ENCODE data around the gene HDLBP. TPM values are rescaled to one million over a fixed set of nuclear protein-coding genes. Genes with fewer than 3 reads are reported as not detected.

The HDLBP gene
- total and polyA plus RNA-seq, 3 donors from 2014 or later: 600 to 790 (median 648) TPM

DNA sequence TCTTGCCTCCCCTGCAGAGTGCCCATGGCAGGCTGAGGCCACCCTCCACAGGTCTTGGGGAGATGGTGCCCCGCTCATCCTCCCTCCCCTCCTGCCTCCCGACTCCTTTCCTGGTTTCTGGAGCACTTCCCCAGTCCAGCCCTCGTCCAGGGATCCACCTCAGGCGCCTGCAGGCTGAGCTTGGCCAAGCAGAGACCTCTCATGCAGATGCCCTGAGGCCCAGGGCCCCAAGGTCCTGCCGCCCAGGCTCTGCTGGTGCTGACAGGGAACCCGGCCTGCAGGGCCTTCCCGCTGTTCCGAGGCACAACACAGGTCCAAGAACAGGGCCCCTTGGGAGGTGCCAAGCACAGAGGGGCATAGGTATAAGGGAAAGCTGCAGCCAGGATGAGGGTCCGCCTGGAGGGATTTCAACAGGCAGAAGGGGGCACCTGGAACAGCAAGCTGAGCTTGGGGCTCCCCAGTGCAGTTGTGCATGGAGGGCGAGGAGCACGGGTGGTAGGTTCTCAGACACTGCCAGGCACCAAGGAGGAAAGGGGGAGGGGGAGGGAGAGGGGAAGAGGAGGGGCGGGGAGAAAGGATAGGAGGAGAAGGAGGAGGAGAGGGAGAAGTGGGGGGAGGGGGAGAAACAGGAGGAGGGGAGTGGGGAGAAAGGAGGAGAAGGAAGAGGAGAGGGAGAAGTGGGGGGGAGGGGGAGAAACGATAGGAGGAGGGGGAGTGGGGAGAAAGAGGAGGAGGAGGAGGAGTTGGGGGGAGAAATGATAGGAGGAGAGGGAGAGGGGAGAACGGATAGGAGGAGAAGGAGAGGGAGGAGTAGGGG is 128.2 kb downstream of the HDLBP start:
- Histone ChIP-seq H3K9me3 (no peaks in the 10 kb centered on the region), H3K4me3 (no peak overlapping the region), H3K4me1 (no peaks in the 10 kb centered on the region), H3K36me3 (ENCODE audit: low read depth, missing control alignments) (no peaks in the 10 kb centered on the region), H3K27ac (no peak overlapping the region), H3K27me3 (no peaks in the 10 kb centered on the region)
- intact Hi-C loops (cut with DNase I; ENCODE audit: low total_unique reads): no loop called here
- 66 to 82% methylated on average over 5 to 13 of the region's 14 CpGs for WGBS, 2 donors
- TF ChIP-seq, protein P1, sequence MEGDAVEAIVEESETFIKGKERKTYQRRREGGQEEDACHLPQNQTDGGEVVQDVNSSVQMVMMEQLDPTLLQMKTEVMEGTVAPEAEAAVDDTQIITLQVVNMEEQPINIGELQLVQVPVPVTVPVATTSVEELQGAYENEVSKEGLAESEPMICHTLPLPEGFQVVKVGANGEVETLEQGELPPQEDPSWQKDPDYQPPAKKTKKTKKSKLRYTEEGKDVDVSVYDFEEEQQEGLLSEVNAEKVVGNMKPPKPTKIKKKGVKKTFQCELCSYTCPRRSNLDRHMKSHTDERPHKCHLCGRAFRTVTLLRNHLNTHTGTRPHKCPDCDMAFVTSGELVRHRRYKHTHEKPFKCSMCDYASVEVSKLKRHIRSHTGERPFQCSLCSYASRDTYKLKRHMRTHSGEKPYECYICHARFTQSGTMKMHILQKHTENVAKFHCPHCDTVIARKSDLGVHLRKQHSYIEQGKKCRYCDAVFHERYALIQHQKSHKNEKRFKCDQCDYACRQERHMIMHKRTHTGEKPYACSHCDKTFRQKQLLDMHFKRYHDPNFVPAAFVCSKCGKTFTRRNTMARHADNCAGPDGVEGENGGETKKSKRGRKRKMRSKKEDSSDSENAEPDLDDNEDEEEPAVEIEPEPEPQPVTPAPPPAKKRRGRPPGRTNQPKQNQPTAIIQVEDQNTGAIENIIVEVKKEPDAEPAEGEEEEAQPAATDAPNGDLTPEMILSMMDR (IDR thresholded peaks at IDR 0.05): no peak
- TF ChIP-seq POLR2A (IDR thresholded peaks at IDR 0.05): no peak
- no peak for DNase-seq

DNA sequence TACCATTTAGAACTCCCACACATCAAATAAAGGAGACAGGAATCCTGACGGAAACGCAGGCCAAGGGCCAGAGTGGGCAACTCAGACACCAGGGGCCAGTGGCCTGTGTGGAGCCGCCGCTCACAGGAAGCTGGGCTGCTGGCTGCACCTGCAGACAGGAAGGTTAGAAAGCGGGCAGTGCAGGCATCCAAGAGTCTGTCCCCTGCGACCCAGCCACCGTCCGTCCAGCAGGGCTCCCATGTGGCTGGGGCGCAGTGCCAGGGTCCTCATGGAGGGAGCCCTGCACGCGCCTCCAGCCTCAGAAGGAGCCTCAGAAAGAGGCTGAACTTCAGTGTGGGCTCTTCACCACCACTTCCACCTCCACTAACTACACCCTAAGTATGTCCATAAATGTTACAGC is 129.5 kb downstream of the HDLBP start:
- intact Hi-C loops (cut with DNase I; ENCODE audit: low total_unique reads): no loop called here
- no peaks in the 10 kb centered on the region for H3K36me3 ChIP-seq (ENCODE audit: low read depth, missing control alignments)
- H3K4me1 ChIP-seq: no peaks in the 10 kb centered on the region
- H3K27ac ChIP-seq: no peak overlapping the region
- no peaks in the 10 kb centered on the region for H3K27me3 ChIP-seq
- no peaks in the 10 kb centered on the region for H3K9me3 ChIP-seq
- no peak for TF ChIP-seq POLR2A (IDR thresholded peaks at IDR 0.05)
- TF ChIP-seq, protein P1 (IDR thresholded peaks at IDR 0.05): no peak
- 68 to 73% methylated on average over 6 to 11 of the region's 11 CpGs for WGBS, 2 donors
- no peak for DNase-seq
- H3K4me3 ChIP-seq: no peak overlapping the region

DNA sequence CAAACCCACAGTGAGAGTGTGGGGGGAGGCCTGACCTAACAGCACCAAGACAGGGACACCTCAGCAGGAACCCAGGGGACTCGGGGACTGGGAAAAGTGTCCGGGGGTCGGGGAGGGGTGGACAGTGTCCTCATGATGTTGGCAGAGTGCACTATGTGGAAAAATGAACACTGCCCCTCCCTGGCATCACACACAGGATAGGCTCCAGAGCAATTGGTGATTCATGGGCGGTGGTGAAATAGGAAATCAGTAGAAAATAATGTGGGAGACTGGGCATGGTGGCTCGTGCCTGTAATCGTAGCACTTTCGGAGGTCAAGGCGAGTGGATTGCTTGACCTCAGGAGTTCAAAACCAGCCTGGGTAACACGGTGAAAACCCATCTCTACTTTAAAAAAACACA is 130.6 kb downstream of the HDLBP start:
- Histone ChIP-seq H3K4me3 (no peak overlapping the region), H3K27ac (no peak overlapping the region), H3K27me3 (no peaks in the 10 kb centered on the region), H3K9me3 (no peaks in the 10 kb centered on the region), H3K4me1 (no peaks in the 10 kb centered on the region), H3K36me3 (ENCODE audit: low read depth, missing control alignments) (no peaks in the 10 kb centered on the region)
- no peak for TF ChIP-seq POLR2A (IDR thresholded peaks at IDR 0.05)
- TF ChIP-seq, protein P1 (IDR thresholded peaks at IDR 0.05): no peak
- 72 to 81% methylated on average over 9 of the region's 9 CpGs for WGBS, 2 donors
- no peak for DNase-seq
- intact Hi-C loops (cut with DNase I; ENCODE audit: low total_unique reads): no loop called here

DNA sequence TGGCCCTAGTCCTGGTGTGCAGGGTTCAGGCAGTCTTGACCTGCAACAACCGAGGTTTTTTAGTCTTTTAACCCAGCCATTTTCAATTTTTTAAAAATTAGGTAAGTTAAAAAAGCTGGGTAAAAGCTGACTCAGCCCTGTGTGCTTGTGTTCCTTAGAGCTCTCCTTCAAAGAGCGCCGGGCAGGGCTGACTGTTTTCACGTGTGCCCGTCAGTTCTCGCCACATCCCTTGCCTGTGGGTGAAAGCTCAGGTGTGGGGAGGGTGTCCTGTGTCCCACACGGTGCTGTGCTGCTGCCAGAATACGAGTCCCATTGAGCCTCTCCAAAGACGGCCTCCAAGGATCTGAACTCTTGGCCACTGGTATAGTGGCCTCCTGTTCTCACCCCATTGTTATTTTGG is 132.3 kb downstream of the HDLBP start:
- TF ChIP-seq POLR2A (IDR thresholded peaks at IDR 0.05): no peak
- TF ChIP-seq, protein P1 (IDR thresholded peaks at IDR 0.05): no peak
- intact Hi-C loops (cut with DNase I; ENCODE audit: low total_unique reads): no loop called here
- DNase-seq: no peak
- WGBS, 2 donors: 91 to 94% methylated on average over 8 to 9 of the region's 9 CpGs
- Histone ChIP-seq H3K27me3 (no peaks in the 10 kb centered on the region), H3K36me3 (ENCODE audit: low read depth, missing control alignments) (no peaks in the 10 kb centered on the region), H3K4me3 (no peak overlapping the region), H3K4me1 (no peaks in the 10 kb centered on the region), H3K9me3 (no peaks in the 10 kb centered on the region), H3K27ac (no peak overlapping the region)

Data from testis (tissue), 3 donors.